MCF 10A (cell line): ENCODE measurements around the gene GBGT1. TPM values are rescaled to one million over a fixed set of nuclear protein-coding genes. Genes with fewer than 3 reads are reported as not detected.

Source experiments
- BruUV-seq: library from RNA; stranded (reverse); fragments of 400-500 nt; replicated peaks from 2 replicates; lab custom pipeline; 2021; lab: Mats Ljungman, UMichigan
- CTCF ChIA-PET: fragments of 300-600 bp; sonication (Branson Sonifier 250); formaldehyde crosslinking; extraction: SDS; loops from one replicate; lab custom pipeline; 2021; ENCODE audit warnings: antibody characterized with exemption, inconsistent platforms; lab: Yijun Ruan, JAX
- POLR2A ChIA-PET: fragments of 300-600, 350-650 bp; sonication (Branson Sonifier 250); formaldehyde crosslinking; extraction: SDS; loops from one replicate; lab custom pipeline; 2020; ENCODE audit warnings: antibody characterized with exemption, inconsistent platforms; lab: Yijun Ruan, JAX
- DNase-seq: peaks from one replicate; pipeline ENCODE4 v3.0.0-alpha.2; 2018; ENCODE audit not compliant: unreplicated experiment
- H3K27ac Mint-ChIP-seq: one replicate; pipeline ENCODE4 v1.8.0; 2022; ENCODE audit warnings: mild to moderate bottlenecking, low read depth, mixed read lengths; ENCODE audit not compliant: unreplicated experiment
- H3K27me3 Mint-ChIP-seq: one replicate; pipeline ENCODE4 v1.8.0; 2022; ENCODE audit warnings: mixed read lengths; ENCODE audit not compliant: insufficient read depth, unreplicated experiment
- H3K36me3 Mint-ChIP-seq: one replicate; pipeline ENCODE4 v1.8.0; 2022; ENCODE audit warnings: mild to moderate bottlenecking, moderate library complexity, mixed read lengths; ENCODE audit not compliant: insufficient read depth, unreplicated experiment
- H3K4me1 Mint-ChIP-seq: one replicate; pipeline ENCODE4 v1.8.0; 2022; ENCODE audit warnings: mixed read lengths; ENCODE audit not compliant: insufficient read depth, unreplicated experiment
- H3K4me3 Mint-ChIP-seq: one replicate; pipeline ENCODE4 v1.8.0; 2022; ENCODE audit warnings: mild to moderate bottlenecking, moderate library complexity, mixed read lengths; ENCODE audit not compliant: unreplicated experiment
- H3K9me3 Mint-ChIP-seq: one replicate; pipeline ENCODE4 v1.8.0; 2022; ENCODE audit warnings: mixed read lengths; ENCODE audit not compliant: unreplicated experiment
- intact Hi-C: fragments of 100-400 bp; cut with micrococcal nuclease; formaldehyde crosslinking; loops from 2 replicates; pipeline ENCODE4 v1.14.1; 2022
- total RNA-seq: library from RNA; stranded (reverse); gene quantifications from 2 replicates; pipeline ENCODE4 v1.2.3, GENCODE V29; 2022
- TF ChIP-seq, protein P1 (sequence below): fragments of 200-600 bp; IDR thresholded peaks from one replicate; pipeline ENCODE4 v1.8.0; 2022; ENCODE audit warnings: antibody characterized with exemption, mild to moderate bottlenecking; ENCODE audit not compliant: unreplicated experiment

GBGT1 gene
- total RNA-seq, 1 experiment from 2014 or later = not detected

DNA sequence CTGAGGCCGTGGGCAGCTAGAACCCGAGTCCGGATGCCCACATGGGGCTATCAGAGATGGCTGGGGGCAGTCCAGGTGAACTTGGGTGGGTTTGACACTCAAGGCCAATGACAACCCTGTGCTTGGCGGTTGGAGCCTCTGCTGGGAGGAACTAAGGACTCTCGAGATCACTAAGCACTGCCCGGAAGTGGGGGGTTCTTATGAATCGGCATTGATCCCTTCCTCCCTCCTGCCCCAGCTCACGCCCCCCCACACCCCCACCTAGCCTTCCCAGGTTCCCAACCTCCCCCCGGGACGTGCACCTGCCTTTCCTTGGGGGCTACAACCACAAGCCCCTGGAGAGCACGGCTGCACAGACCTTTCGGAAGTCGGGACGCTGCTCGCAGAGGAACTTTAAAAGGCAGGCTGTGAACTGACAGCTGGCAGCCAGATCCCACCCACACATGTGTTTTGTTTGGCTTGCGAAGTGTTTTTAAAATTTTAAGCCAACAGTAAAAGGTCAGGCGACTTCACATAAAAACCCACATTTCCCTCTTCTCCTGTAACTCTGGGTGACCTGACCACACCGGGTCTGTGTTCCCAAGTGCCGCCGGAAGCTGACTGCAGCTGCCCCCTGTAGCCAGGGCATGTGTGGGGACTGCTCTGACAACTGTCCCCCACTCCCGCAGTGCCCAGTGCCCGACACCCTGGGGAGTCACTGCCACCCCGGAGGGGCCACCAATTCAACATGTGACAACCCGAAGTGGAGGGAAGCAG, 37.6 kb downstream of the GBGT1 start:
- Mint-ChIP-seq H3K4me1 (peaks cover 32% of the 10 kb centered on the region), H3K9me3 (no peaks in the 10 kb centered on the region), H3K36me3 (peaks cover 12% of the 10 kb centered on the region), H3K27me3 (no peaks in the 10 kb centered on the region), H3K27ac (peak overlapping the region; percentile 61), H3K4me3 (no peak overlapping the region)
- CTCF ChIA-PET = interaction anchor here (1.0 to 1.5 kb wide), 2 partner anchors 18 to 21 kb away, joined by 3 to 4 read pairs; no protein-coding TSS in a partner anchor
- intact Hi-C loops = no loop called here
- DNase-seq = peak; percentile 48
- no TSS peak for BruUV-seq
- TF ChIP-seq, protein P1, sequence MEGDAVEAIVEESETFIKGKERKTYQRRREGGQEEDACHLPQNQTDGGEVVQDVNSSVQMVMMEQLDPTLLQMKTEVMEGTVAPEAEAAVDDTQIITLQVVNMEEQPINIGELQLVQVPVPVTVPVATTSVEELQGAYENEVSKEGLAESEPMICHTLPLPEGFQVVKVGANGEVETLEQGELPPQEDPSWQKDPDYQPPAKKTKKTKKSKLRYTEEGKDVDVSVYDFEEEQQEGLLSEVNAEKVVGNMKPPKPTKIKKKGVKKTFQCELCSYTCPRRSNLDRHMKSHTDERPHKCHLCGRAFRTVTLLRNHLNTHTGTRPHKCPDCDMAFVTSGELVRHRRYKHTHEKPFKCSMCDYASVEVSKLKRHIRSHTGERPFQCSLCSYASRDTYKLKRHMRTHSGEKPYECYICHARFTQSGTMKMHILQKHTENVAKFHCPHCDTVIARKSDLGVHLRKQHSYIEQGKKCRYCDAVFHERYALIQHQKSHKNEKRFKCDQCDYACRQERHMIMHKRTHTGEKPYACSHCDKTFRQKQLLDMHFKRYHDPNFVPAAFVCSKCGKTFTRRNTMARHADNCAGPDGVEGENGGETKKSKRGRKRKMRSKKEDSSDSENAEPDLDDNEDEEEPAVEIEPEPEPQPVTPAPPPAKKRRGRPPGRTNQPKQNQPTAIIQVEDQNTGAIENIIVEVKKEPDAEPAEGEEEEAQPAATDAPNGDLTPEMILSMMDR = no peak
- POLR2A ChIA-PET = interaction anchor here (0.8 to 2.7 kb wide), 3 partner anchors 10 to 29 kb away, joined by 5 to 8 read pairs (median 8); no protein-coding TSS in a partner anchor

DNA sequence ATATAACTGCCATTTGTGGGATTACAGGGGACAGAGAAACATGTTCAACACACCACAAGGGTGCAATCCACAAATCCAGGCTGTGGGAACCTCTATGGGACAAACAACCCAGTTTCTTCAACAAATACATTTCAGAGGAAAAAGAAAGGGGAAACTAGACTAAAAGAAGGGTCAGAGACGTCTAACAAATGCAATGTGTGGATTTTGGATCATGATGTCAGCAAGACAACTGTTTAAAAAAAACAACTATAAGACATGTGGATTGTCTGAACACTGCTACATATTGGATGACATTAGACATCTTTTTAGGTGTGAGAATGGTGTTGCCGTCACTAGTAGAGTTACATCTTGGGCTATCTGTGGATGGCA, 38.8 kb downstream of the GBGT1 start:
- peaks cover 12% of the 10 kb centered on the region for H3K36me3 Mint-ChIP-seq

DNA sequence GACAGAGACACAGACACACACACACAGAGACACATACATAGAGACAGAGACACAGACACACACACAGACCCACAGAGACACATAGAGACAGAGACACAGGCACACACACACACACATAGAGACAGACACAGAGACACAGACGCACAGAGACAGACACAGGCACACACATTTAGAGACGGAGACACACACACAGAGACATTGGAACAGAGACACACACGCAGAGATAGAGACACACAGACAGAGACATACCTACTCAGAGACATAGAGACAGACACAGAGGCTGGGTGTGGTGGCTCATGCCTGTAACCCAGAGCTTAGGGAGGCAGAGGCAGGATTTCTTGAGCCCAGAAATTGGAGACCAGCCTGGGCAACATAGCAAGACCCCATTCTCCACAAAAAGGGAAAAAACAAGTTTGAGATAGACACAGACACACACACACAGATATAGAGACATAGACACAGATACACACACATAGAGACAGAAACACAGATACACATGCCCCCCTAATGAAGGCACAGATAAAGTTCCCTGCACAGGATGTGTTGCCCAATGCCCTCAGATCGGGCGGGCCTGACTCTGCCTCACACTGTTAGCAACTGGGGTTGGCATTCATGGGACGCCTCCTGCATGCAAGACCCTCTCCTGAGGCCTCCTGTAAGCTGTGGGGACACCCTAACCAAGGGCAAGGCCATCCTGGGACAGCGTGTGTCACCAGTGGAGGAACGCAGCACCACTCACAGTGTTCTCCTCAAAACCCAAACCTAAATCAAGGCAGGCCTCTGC, 39.4 kb downstream of the GBGT1 start:
- intact Hi-C loops = no loop called here
- Mint-ChIP-seq H3K27ac (peak overlapping the region; percentile 0), H3K36me3 (peaks cover 15% of the 10 kb centered on the region), H3K9me3 (no peaks in the 10 kb centered on the region), H3K27me3 (no peaks in the 10 kb centered on the region), H3K4me1 (peaks cover 32% of the 10 kb centered on the region), H3K4me3 (no peak overlapping the region)
- no peak for DNase-seq
- BruUV-seq = no TSS peak
- ChIA-PET CTCF (interaction anchor here (0.6 kb wide), 1 partner anchor 714 kb away, joined by 4 read pairs; no protein-coding TSS in a partner anchor), POLR2A (no interaction called here)
- TF ChIP-seq, protein P1 = no peak

More for the DNA sequence above, 38.8 kb downstream of the GBGT1 start:
- POLR2A ChIA-PET = interaction anchor here (0.6 kb wide), 1 partner anchor 77 kb away, joined by 4 read pairs; no protein-coding TSS in a partner anchor
- TF ChIP-seq, protein P1 = no peak
- no peaks in the 10 kb centered on the region for H3K9me3 Mint-ChIP-seq
- no peaks in the 10 kb centered on the region for H3K27me3 Mint-ChIP-seq
- H3K4me3 Mint-ChIP-seq = no peak overlapping the region
- H3K27ac Mint-ChIP-seq = no peak overlapping the region
- CTCF ChIA-PET = interaction anchor here (0.9 to 1.5 kb wide), 3 partner anchors 19 to 23 kb away, joined by 3 to 4 read pairs (median 3); no protein-coding TSS in a partner anchor
- no peak for DNase-seq
- BruUV-seq = no TSS peak
- intact Hi-C loops = no loop called here
- H3K4me1 Mint-ChIP-seq = peaks cover 32% of the 10 kb centered on the region
